H1 (cell line): ENCODE measurements around the gene ACOT9. TPM values are rescaled to one million over a fixed set of nuclear protein-coding genes. Genes with fewer than 3 reads are reported as not detected.

Experiments
- KDM5A ChIP-seq: fragments of 200-600 bp; IDR thresholded peaks from 2 replicates; pipeline ENCODE4 v1.7.1; 2012; ENCODE audit warnings: mild to moderate bottlenecking, low read length, inconsistent platforms, mixed read lengths
- NANOG ChIP-seq: IDR thresholded peaks from 2 replicates; pipeline ENCODE4 v1.6.1; 2011; ENCODE audit warnings: low read length, low read depth, mild to moderate bottlenecking, inconsistent platforms; ENCODE audit not compliant: insufficient read depth, poor library complexity, severe bottlenecking
- SP2 ChIP-seq: IDR thresholded peaks from 2 replicates; pipeline ENCODE4 v1.6.1; 2012; ENCODE audit warnings: mild to moderate bottlenecking, low read length, inconsistent platforms
- TAF1 ChIP-seq: IDR thresholded peaks from 2 replicates; pipeline ENCODE4 v1.6.1; 2011; ENCODE audit warnings: mild to moderate bottlenecking, low read depth, low read length
- polyA plus RNA-seq, 7 experiments: library from polyadenylated mRNA; depleted of rRNA in 3 of 7; stranded (reverse) in 5 of 7; unstranded in 2 of 7; fragments of >200 nt in 5 of 7; fragments of 200-250 nt in 2 of 7; gene quantifications; 1 replicate in 5 of 7; 2 replicates in 1 of 7; 4 replicates in 1 of 7; pipeline versions ENCODE4 v1.2.1 to v1.2.3, GENCODE V29; 2011 to 2013; ENCODE audit warnings: missing spikeins in 2 of 7, mixed read lengths in 2 of 7
- total RNA-seq: library from RNA; stranded (reverse); fragmentation: NEBNext Ultra II Directional; extraction: Animal tissue kit (Norgen Biotek cat#: 25700); gene quantifications from 2 replicates; pipeline ENCODE4 v1.2.1, GENCODE V29; 2021
- TF ChIP-seq, protein P1 (sequence below): fragments of 300-600 bp; sonication (generic); IDR thresholded peaks from 2 replicates; pipeline ENCODE4 v1.7.1; 2012; ENCODE audit warnings: low read length, moderate library complexity, mild to moderate bottlenecking, inconsistent platforms; ENCODE audit not compliant: insufficient replicate concordance

The ACOT9 gene
- total and polyA plus RNA-seq, 2 of the 8 experiments (the other 6 are each of a cell fraction or from before 2014, with no cell fraction given): 20.7 to 39.5 TPM

DNA sequence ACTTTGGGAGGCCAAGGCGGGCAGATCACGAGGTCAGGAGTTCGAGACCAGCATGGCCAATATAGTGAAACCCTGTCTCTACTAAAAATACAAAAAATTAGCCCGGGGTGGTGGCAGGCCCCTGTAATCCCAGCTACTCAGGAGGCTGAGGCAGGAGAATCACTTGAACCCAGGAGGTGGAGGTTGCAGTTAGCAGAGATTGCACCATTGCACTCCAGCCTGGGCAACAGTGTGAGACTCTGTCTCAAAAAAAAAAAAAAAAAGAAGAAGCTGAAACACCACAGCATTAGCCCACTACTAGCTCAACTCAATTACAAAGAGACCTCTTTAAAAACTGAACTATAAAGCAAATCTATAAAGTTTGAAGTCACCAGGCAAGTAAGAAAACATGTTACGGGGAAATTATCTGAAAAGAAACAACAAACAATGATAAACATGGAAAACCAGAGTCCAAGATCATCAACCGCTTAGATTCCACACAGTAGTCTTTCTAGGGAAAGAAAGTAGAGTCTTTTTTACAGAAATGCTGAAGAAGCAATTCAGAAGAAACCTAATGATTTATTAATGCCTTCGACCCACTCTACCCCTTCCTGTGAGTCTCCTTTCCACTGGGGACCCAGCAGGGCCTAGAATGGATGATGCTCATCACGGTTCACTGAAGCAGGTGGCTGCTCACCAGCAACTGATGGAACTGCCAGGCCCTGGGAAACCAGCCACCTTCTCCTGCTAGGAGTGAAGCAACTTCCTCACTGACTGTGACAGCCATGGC is 46.5 kb upstream of the ACOT9 start (continued):
- TF ChIP-seq KDM5A (no peak), NANOG (no peak), SP2 (no peak), TAF1 (no peak)
- TF ChIP-seq, protein P1, sequence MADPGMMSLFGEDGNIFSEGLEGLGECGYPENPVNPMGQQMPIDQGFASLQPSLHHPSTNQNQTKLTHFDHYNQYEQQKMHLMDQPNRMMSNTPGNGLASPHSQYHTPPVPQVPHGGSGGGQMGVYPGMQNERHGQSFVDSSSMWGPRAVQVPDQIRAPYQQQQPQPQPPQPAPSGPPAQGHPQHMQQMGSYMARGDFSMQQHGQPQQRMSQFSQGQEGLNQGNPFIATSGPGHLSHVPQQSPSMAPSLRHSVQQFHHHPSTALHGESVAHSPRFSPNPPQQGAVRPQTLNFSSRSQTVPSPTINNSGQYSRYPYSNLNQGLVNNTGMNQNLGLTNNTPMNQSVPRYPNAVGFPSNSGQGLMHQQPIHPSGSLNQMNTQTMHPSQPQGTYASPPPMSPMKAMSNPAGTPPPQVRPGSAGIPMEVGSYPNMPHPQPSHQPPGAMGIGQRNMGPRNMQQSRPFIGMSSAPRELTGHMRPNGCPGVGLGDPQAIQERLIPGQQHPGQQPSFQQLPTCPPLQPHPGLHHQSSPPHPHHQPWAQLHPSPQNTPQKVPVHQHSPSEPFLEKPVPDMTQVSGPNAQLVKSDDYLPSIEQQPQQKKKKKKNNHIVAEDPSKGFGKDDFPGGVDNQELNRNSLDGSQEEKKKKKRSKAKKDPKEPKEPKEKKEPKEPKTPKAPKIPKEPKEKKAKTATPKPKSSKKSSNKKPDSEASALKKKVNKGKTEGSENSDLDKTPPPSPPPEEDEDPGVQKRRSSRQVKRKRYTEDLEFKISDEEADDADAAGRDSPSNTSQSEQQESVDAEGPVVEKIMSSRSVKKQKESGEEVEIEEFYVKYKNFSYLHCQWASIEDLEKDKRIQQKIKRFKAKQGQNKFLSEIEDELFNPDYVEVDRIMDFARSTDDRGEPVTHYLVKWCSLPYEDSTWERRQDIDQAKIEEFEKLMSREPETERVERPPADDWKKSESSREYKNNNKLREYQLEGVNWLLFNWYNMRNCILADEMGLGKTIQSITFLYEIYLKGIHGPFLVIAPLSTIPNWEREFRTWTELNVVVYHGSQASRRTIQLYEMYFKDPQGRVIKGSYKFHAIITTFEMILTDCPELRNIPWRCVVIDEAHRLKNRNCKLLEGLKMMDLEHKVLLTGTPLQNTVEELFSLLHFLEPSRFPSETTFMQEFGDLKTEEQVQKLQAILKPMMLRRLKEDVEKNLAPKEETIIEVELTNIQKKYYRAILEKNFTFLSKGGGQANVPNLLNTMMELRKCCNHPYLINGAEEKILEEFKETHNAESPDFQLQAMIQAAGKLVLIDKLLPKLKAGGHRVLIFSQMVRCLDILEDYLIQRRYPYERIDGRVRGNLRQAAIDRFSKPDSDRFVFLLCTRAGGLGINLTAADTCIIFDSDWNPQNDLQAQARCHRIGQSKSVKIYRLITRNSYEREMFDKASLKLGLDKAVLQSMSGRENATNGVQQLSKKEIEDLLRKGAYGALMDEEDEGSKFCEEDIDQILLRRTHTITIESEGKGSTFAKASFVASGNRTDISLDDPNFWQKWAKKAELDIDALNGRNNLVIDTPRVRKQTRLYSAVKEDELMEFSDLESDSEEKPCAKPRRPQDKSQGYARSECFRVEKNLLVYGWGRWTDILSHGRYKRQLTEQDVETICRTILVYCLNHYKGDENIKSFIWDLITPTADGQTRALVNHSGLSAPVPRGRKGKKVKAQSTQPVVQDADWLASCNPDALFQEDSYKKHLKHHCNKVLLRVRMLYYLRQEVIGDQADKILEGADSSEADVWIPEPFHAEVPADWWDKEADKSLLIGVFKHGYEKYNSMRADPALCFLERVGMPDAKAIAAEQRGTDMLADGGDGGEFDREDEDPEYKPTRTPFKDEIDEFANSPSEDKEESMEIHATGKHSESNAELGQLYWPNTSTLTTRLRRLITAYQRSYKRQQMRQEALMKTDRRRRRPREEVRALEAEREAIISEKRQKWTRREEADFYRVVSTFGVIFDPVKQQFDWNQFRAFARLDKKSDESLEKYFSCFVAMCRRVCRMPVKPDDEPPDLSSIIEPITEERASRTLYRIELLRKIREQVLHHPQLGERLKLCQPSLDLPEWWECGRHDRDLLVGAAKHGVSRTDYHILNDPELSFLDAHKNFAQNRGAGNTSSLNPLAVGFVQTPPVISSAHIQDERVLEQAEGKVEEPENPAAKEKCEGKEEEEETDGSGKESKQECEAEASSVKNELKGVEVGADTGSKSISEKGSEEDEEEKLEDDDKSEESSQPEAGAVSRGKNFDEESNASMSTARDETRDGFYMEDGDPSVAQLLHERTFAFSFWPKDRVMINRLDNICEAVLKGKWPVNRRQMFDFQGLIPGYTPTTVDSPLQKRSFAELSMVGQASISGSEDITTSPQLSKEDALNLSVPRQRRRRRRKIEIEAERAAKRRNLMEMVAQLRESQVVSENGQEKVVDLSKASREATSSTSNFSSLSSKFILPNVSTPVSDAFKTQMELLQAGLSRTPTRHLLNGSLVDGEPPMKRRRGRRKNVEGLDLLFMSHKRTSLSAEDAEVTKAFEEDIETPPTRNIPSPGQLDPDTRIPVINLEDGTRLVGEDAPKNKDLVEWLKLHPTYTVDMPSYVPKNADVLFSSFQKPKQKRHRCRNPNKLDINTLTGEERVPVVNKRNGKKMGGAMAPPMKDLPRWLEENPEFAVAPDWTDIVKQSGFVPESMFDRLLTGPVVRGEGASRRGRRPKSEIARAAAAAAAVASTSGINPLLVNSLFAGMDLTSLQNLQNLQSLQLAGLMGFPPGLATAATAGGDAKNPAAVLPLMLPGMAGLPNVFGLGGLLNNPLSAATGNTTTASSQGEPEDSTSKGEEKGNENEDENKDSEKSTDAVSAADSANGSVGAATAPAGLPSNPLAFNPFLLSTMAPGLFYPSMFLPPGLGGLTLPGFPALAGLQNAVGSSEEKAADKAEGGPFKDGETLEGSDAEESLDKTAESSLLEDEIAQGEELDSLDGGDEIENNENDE: no peak
